RWPE2 (cell line): ENCODE data around the gene CA9.

ENCODE experiments used
- ATAC-seq: fragments of 200-7000 bp; cut with Tn5 transposase; 3 replicates; pipeline ENCODE4 v1.9.1; 2021; ENCODE audit warnings: low read depth
- DNase-seq: peaks from one replicate; pipeline ENCODE4 v3.0.0-alpha.2; 2020; ENCODE audit warnings: low spot score
- H3K27ac ChIP-seq: fragments of 450-650 bp; 2 replicates; pipeline ENCODE4 v1.5.1; 2017; ENCODE audit warnings: mild to moderate bottlenecking; ENCODE audit not compliant: poor library complexity, severe bottlenecking
- H3K27me3 ChIP-seq: fragments of 250-450 bp; sonication (Bioruptor Pico); 2 replicates; pipeline ENCODE4 v1.5.1; 2021; ENCODE audit warnings: mild to moderate bottlenecking, moderate library complexity; ENCODE audit not compliant: insufficient read depth, poor library complexity, severe bottlenecking
- H3K36me3 ChIP-seq: fragments of 250-450 bp; sonication (Bioruptor Pico); 2 replicates; pipeline ENCODE4 v1.5.1; 2020; ENCODE audit warnings: low read depth, mild to moderate bottlenecking, moderate library complexity
- H3K4me1 ChIP-seq: fragments of 250-450 bp; sonication (Bioruptor Pico); 2 replicates; pipeline ENCODE4 v1.5.1; 2021; ENCODE audit warnings: mild to moderate bottlenecking, moderate library complexity; ENCODE audit not compliant: insufficient read depth, poor library complexity, severe bottlenecking
- H3K4me3 ChIP-seq: fragments of 250-450 bp; sonication (Bioruptor Pico); 2 replicates; pipeline ENCODE4 v1.5.1; 2021; ENCODE audit warnings: mild to moderate bottlenecking, moderate library complexity; ENCODE audit not compliant: severe bottlenecking
- H3K9me3 ChIP-seq: fragments of 250-450 bp; sonication (Bioruptor Pico); 2 replicates; pipeline ENCODE4 v1.5.1; 2021; ENCODE audit warnings: mild to moderate bottlenecking, moderate library complexity; ENCODE audit not compliant: severe bottlenecking
- CTCF ChIP-seq: fragments of 450-650 bp; IDR thresholded peaks from one replicate; pipeline ENCODE4 v1.5.1; 2017; ENCODE audit warnings: mild to moderate bottlenecking, moderate library complexity; ENCODE audit not compliant: poor library complexity, severe bottlenecking

The CA9 gene

GRCh38 chr9:35698231-35698630, 24.5 kb downstream of the CA9 start:
- H3K9me3 ChIP-seq = no peaks in the 10 kb centered on the region
- no peak overlapping the region for H3K4me3 ChIP-seq
- no peaks in the 10 kb centered on the region for H3K27me3 ChIP-seq
- DNase-seq (no peak), ATAC-seq (no peak)
- H3K4me1 ChIP-seq = no peaks in the 10 kb centered on the region
- H3K36me3 ChIP-seq = peaks cover 76% of the 10 kb centered on the region
- TF ChIP-seq CTCF = no peak
- no peak overlapping the region for H3K27ac ChIP-seq

- no peak overlapping the region for H3K4me3 ChIP-seq
- H3K27ac ChIP-seq = no peak overlapping the region
- ATAC-seq = no peak
- no peaks in the 10 kb centered on the region for H3K27me3 ChIP-seq
- TF ChIP-seq CTCF = no peak
- H3K9me3 ChIP-seq = no peaks in the 10 kb centered on the region
- no peak for DNase-seq
- no peaks in the 10 kb centered on the region for H3K4me1 ChIP-seq
- peaks cover 94% of the 10 kb centered on the region for H3K36me3 ChIP-seq
Observed at GRCh38 chr9:35700031-35700430, 26.3 kb downstream of the CA9 start.

- Histone ChIP-seq H3K4me1 (no peaks in the 10 kb centered on the region), H3K9me3 (no peaks in the 10 kb centered on the region), H3K4me3 (no peak overlapping the region), H3K27me3 (no peaks in the 10 kb centered on the region), H3K27ac (no peak overlapping the region), H3K36me3 (peaks cover 99% of the 10 kb centered on the region)
- DNase-seq (no peak), ATAC-seq (no peak)
- TF ChIP-seq CTCF = no peak
Observed at GRCh38 chr9:35700942-35701341, 27.2 kb downstream of the CA9 start.

GRCh38 chr9:35702696-35703095, 29.0 kb downstream of the CA9 start:
- no peaks in the 10 kb centered on the region for H3K4me1 ChIP-seq
- no peaks in the 10 kb centered on the region for H3K9me3 ChIP-seq
- no peak overlapping the region for H3K4me3 ChIP-seq
- H3K36me3 ChIP-seq = peaks cover 100% of the 10 kb centered on the region
- no peak for ATAC-seq
- H3K27ac ChIP-seq = no peak overlapping the region
- no peak for DNase-seq
- no peaks in the 10 kb centered on the region for H3K27me3 ChIP-seq
- no peak for TF ChIP-seq CTCF

- Histone ChIP-seq H3K36me3 (peaks cover 100% of the 10 kb centered on the region), H3K27me3 (no peaks in the 10 kb centered on the region)
Observed at GRCh38 chr9:35703906-35704672, 30.4 kb downstream of the CA9 start.

More at GRCh38 chr9:35703906-35704672, 30.4 kb downstream of the CA9 start:
- ATAC-seq (no peak), DNase-seq (no peak)
- H3K27ac ChIP-seq = no peak overlapping the region
- H3K9me3 ChIP-seq = no peaks in the 10 kb centered on the region
- no peaks in the 10 kb centered on the region for H3K4me1 ChIP-seq
- no peak overlapping the region for H3K4me3 ChIP-seq
- no peak for TF ChIP-seq CTCF
